CD14-positive monocyte (primary cell): ENCODE measurements around the gene EIF1B. TPM values are rescaled to one million over a fixed set of nuclear protein-coding genes. Genes with fewer than 3 reads are reported as not detected.
A peak's percentile ranks its signal among the peaks of the same experiment; 100 is the strongest.

Experiments
- DNase-seq, 3 donors: peaks; one replicate each; pipeline ENCODE4 v3.0.0-alpha.2; 2011 to 2022
- H2AFZ ChIP-seq: 2 replicates; pipeline ENCODE4 v1.6.0; 2012; ENCODE audit warnings: mild to moderate bottlenecking, low read depth, low read length, inconsistent platforms; ENCODE audit not compliant: insufficient read depth, poor library complexity, severe bottlenecking
- H3K27ac ChIP-seq, 2 donors: 1 replicate in 1 of 2; 2 replicates in 1 of 2; pipeline ENCODE4 v1.5.1; 2012 to 2013; ENCODE audit warnings: low read length in 2 of 2, control low read depth in 1 of 2, inconsistent platforms in 1 of 2, low read depth in 1 of 2, mild to moderate bottlenecking in 1 of 2
- H3K27me3 ChIP-seq, 2 donors: one replicate each; pipeline versions ENCODE4 v1.6.0 to v1.6.1; 2011 to 2013; ENCODE audit warnings: low read length in 2 of 2; ENCODE audit not compliant: control insufficient read depth in 2 of 2, insufficient read depth in 2 of 2
- H3K36me3 ChIP-seq, 2 donors: replicated peaks in 1 of 2; 1 replicate in 1 of 2; 2 replicates in 1 of 2; pipeline versions ENCODE4 v1.5.1 to v1.6.1; 2012 to 2013; ENCODE audit warnings: low read length in 2 of 2, control low read depth in 1 of 2, inconsistent platforms in 1 of 2, mild to moderate bottlenecking in 1 of 2; ENCODE audit not compliant: insufficient read depth in 2 of 2, control insufficient read depth in 1 of 2
- H3K4me1 ChIP-seq, 2 donors: 1 replicate in 1 of 2; 2 replicates in 1 of 2; pipeline versions ENCODE4 v1.5.1 to v1.6.1; 2012 to 2013; ENCODE audit warnings: low read length in 2 of 2, control low read depth in 1 of 2, inconsistent platforms in 1 of 2, mild to moderate bottlenecking in 1 of 2, moderate library complexity in 1 of 2; ENCODE audit not compliant: insufficient read depth in 2 of 2, control insufficient read depth in 1 of 2
- H3K4me2 ChIP-seq: replicated peaks from 2 replicates; pipeline ENCODE3; 2012; ENCODE audit warnings: low read length, moderate library complexity, mild to moderate bottlenecking; ENCODE audit not compliant: poor library complexity, severe bottlenecking; ENCODE audit errors: extremely low read depth
- H3K4me3 ChIP-seq, 3 experiments: fragments of 200-600 bp in 1 of 3; sonication (generic) in 1 of 3; replicated peaks in 1 of 3; 1 replicate in 2 of 3; 2 replicates in 1 of 3; pipeline ENCODE4 v1.5.1; 2011 to 2013; ENCODE audit warnings: low read length in 3 of 3, mild to moderate bottlenecking in 3 of 3, control low read depth in 2 of 3, low read depth in 2 of 3, inconsistent platforms in 1 of 3, moderate library complexity in 1 of 3
- H3K79me2 ChIP-seq: 2 replicates; pipeline ENCODE4 v1.6.0; 2012; ENCODE audit warnings: mild to moderate bottlenecking, control low read depth, inconsistent platforms, low read length, moderate library complexity; ENCODE audit not compliant: insufficient read depth
- H3K9ac ChIP-seq: 2 replicates; pipeline ENCODE4 v1.6.0; 2017; ENCODE audit warnings: low read length, mild to moderate bottlenecking; ENCODE audit not compliant: insufficient read depth, poor library complexity, severe bottlenecking
- H3K9me3 ChIP-seq, 2 donors: replicated peaks in 1 of 2; 1 replicate in 1 of 2; 2 replicates in 1 of 2; pipeline versions ENCODE4 v1.5.1 to v1.6.1; 2012 to 2013; ENCODE audit warnings: low read length in 2 of 2, control low read depth in 1 of 2; ENCODE audit not compliant: control insufficient read depth in 1 of 2, insufficient read depth in 1 of 2
- H4K20me1 ChIP-seq: 2 replicates; pipeline ENCODE4 v1.6.0; 2012; ENCODE audit warnings: mild to moderate bottlenecking, low read length, control low read depth, moderate library complexity; ENCODE audit not compliant: insufficient read depth
- H3K27ac Mint-ChIP-seq, 7 donors: one replicate each; pipeline ENCODE4 v1.8.0; 2020; ENCODE audit warnings: mild to moderate bottlenecking in 7 of 7, mixed read lengths in 7 of 7, moderate library complexity in 6 of 7, inconsistent platforms in 2 of 7
- H3K27me3 Mint-ChIP-seq, 3 donors: one replicate each; pipeline ENCODE4 v1.8.0; 2021 to 2022; ENCODE audit warnings: low read depth in 3 of 3, mild to moderate bottlenecking in 3 of 3, mixed read lengths in 3 of 3, moderate library complexity in 3 of 3, inconsistent platforms in 1 of 3
- H3K36me3 Mint-ChIP-seq, 2 donors: one replicate each; pipeline ENCODE4 v1.8.0; 2020; ENCODE audit warnings: mixed read lengths in 2 of 2, inconsistent platforms in 1 of 2, mild to moderate bottlenecking in 1 of 2
- H3K4me1 Mint-ChIP-seq: one replicate; pipeline ENCODE4 v1.8.0; 2020; ENCODE audit warnings: mild to moderate bottlenecking, mixed read lengths
- H3K4me3 Mint-ChIP-seq, 2 donors: one replicate each; pipeline ENCODE4 v1.8.0; 2020; ENCODE audit warnings: mild to moderate bottlenecking in 2 of 2, mixed read lengths in 2 of 2, moderate library complexity in 1 of 2
- H3K9me3 Mint-ChIP-seq, 7 donors: one replicate each; pipeline ENCODE4 v1.8.0; 2020 to 2022; ENCODE audit warnings: mixed read lengths in 7 of 7, mild to moderate bottlenecking in 6 of 7, moderate library complexity in 6 of 7, inconsistent platforms in 2 of 7
- WGBS: methylation state at CpG from one replicate; pipeline ENCODE4 v1.1.5; 2013; ENCODE audit warnings: missing lambda C conversion rate; ENCODE audit not compliant: insufficient coverage; 5-methylcytosine and 5-hydroxymethylcytosine counted together
- intact Hi-C, 2 donors: fragments of 100-400 bp; cut with micrococcal nuclease; formaldehyde crosslinking; loops; one replicate each; pipeline versions ENCODE4 v1.15.0 to v1.15.1; 2023
- polyA plus RNA-seq, 3 donors: library from polyadenylated mRNA; depleted of rRNA in 1 of 3; unstranded in 2 of 3; stranded (reverse) in 1 of 3; fragments of 300-500 nt in 2 of 3; fragments of >200 nt in 1 of 3; fragmentation: Illumina TruSeq in 2 of 3; gene quantifications; 1 replicate in 2 of 3; 2 replicates in 1 of 3; pipeline ENCODE4 v1.2.3, GENCODE V29; 2012 to 2021
- TF ChIP-seq, protein P1 (sequence below): fragments of 200-600 bp; IDR thresholded peaks from one replicate; pipeline ENCODE4 v1.8.0; 2022; ENCODE audit warnings: antibody characterized with exemption, mild to moderate bottlenecking

EIF1B gene
- polyA plus RNA-seq, 3 donors: 51.8 to 95.4 (median 70.8) TPM

DNA sequence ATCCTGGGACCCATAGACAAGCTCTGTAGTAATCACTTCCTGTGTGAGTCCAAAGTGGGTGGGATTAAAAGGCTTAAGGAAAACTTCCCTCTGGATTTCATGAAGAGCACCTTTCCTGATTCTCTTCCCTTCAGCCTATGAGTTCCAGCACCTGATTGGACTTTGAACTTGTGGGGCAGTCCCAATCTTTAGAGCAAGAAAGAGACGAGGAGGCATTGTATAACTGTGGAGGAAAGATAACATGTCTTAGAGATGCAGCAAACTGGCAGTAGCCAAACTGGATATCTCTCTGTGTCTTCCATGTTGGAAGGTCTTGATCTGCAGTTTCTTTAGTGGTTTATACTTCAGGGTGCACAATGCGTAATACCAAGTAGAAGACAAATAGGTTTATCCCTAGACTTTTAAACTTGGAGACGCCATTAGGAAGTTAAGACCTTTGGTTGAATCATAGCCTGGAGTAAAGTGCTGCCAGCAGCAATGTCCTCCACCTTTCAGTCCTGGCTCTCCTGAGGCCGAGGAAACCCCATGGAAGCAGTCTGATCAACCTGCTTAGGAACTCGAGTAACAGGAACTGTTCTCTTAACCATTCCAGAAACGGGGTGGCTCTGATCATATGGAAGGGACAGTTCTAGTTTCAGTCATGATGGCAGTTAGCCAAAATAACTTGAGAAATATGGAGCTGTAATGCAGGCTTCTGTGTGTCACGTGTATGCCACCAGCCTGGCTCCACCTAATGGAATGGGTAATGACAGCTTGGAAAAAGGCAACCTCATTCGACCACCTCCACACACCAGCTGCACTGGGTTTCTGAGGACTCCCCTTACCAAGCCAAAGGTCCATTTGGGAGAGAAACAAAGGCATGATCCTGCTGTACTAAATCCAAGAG, 4.7 kb downstream of the EIF1B start:
- DNase-seq: peak; percentile 66 to 87 (median 83)
- Histone ChIP-seq H3K4me2 (peak overlapping the region; percentile 44), H3K4me3 (peak overlapping the region in 1 of 3 experiments; percentile 29), H2AFZ (no peak overlapping the region), H4K20me1 (no peaks in the 10 kb centered on the region), H3K9ac (no peak overlapping the region), H3K27me3 (no peaks in the 10 kb centered on the region), H3K27ac (peak overlapping the region; percentile 55 to 56), H3K9me3 (no peaks in the 10 kb centered on the region), H3K4me1 (peaks cover 30 to 38% of the 10 kb centered on the region in 2 donors), H3K79me2 (peaks cover 28% of the 10 kb centered on the region), H3K36me3 (peaks cover 19 to 30% of the 10 kb centered on the region in 2 donors)
- H3K36me3 Mint-ChIP-seq: peaks cover 28 to 29% of the 10 kb centered on the region in 2 donors
- H3K4me3 Mint-ChIP-seq: peak overlapping the region in 1 of 2 donors; percentile 55
- TF ChIP-seq, protein P1, sequence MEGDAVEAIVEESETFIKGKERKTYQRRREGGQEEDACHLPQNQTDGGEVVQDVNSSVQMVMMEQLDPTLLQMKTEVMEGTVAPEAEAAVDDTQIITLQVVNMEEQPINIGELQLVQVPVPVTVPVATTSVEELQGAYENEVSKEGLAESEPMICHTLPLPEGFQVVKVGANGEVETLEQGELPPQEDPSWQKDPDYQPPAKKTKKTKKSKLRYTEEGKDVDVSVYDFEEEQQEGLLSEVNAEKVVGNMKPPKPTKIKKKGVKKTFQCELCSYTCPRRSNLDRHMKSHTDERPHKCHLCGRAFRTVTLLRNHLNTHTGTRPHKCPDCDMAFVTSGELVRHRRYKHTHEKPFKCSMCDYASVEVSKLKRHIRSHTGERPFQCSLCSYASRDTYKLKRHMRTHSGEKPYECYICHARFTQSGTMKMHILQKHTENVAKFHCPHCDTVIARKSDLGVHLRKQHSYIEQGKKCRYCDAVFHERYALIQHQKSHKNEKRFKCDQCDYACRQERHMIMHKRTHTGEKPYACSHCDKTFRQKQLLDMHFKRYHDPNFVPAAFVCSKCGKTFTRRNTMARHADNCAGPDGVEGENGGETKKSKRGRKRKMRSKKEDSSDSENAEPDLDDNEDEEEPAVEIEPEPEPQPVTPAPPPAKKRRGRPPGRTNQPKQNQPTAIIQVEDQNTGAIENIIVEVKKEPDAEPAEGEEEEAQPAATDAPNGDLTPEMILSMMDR: no peak
- intact Hi-C loops: loop anchor here (2.0 to 10.0 kb wide), 3 partner anchors 121 to 1651 kb away; partner anchors contain the start of genes RPL14 (in 1 of the 2) and ULK4 (in 1 of the 2)
- H3K9me3 Mint-ChIP-seq: no peaks in the 10 kb centered on the region
- H3K4me1 Mint-ChIP-seq: peaks cover 34% of the 10 kb centered on the region
- WGBS: 73% methylated on average over 4 of the region's 8 CpGs
- H3K27me3 Mint-ChIP-seq: peaks cover 0 to under 1% (median 0%) of the 10 kb centered on the region in 3 donors
- peak overlapping the region; percentile 85 to 94 (median 92) for H3K27ac Mint-ChIP-seq

DNA sequence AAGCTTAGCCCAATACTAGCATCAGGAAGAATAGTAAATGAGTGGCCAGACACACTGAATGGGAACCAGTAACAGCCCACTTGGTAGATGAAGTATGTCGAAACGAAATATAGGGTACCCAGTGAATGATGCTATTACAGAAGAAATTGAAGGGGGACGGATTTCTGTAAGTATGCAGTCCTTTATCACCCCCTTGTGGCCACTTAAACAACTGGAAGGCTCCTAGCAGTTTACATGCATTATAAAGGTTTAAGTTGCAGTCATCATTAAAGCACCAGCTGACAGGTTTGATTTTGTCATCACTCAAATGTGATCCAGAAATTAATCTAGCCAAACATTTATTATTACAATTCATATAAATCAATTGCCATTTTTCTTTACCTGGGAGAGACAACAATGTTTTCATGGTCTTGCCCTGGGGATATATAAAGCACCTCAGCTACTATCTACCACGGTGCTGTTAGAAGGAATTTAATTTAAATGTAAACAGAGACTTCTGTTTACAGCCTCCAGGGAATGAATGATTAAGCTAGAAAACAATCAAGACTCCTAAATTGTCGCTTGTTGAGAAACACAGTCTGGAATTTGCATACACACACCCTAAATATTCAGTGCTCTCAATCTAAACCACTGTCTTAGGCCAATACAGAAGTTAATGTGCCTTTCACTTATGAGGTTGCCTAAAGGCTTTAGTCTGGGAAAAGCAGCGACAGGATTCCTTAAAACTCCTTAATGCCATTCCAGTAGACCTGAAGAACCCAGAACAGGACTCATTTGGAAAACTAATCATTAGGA, 7.8 kb downstream of the EIF1B start:
- Histone ChIP-seq H3K79me2 (peaks cover 2% of the 10 kb centered on the region), H2AFZ (no peak overlapping the region), H3K9ac (no peak overlapping the region), H4K20me1 (no peaks in the 10 kb centered on the region), H3K9me3 (no peaks in the 10 kb centered on the region), H3K4me2 (no peak overlapping the region), H3K36me3 (peaks cover 9 to 15% of the 10 kb centered on the region in 2 donors), H3K27ac (no peak overlapping the region), H3K27me3 (no peaks in the 10 kb centered on the region), H3K4me1 (peaks cover 23 to 25% of the 10 kb centered on the region in 2 donors), H3K4me3 (no peak overlapping the region)
- Mint-ChIP-seq H3K36me3 (peaks cover 12 to 13% of the 10 kb centered on the region in 2 donors), H3K4me1 (peaks cover 19% of the 10 kb centered on the region), H3K27ac (no peak overlapping the region), H3K9me3 (no peaks in the 10 kb centered on the region), H3K4me3 (no peak overlapping the region), H3K27me3 (peaks cover 0 to 2% (median 2%) of the 10 kb centered on the region in 3 donors)
- intact Hi-C loops: loop anchor here (2.0 to 10.0 kb wide), 4 partner anchors 124 to 1648 kb away; partner anchors contain the start of genes RPL14 (in 1 of the 2) and ULK4 (in 1 of the 2)
- peak; percentile 52 to 80 (median 75) for DNase-seq
- TF ChIP-seq, protein P1: peak; percentile 88
- WGBS: 57% methylated on average over 1 of the region's 6 CpGs
